Duodenal mucosa (tissue), 2 donors: ENCODE data around the gene USP26.
"Not testable (repeated sequence)": the region's sequence is repeated elsewhere in the genome, so short reads cannot be mapped to it uniquely, and the experiment has no call there.

ENCODE experiments used
- H3K27ac ChIP-seq: one replicate; pipeline ENCODE4 v1.7.0; 2013; ENCODE audit warnings: low read depth, low read length
- H3K27me3 ChIP-seq, 2 donors: one replicate each; pipeline ENCODE4 v1.7.0; 2013; ENCODE audit warnings: low read length in 2 of 2, control low read depth in 1 of 2; ENCODE audit not compliant: insufficient read depth in 2 of 2, control insufficient read depth in 1 of 2
- H3K36me3 ChIP-seq, 2 donors: one replicate each; pipeline ENCODE4 v1.7.0; 2013; ENCODE audit warnings: low read length in 2 of 2, control low read depth in 1 of 2; ENCODE audit not compliant: insufficient read depth in 2 of 2, control insufficient read depth in 1 of 2
- H3K4me1 ChIP-seq, 2 donors: one replicate each; pipeline ENCODE4 v1.7.0; 2013; ENCODE audit warnings: low read length in 2 of 2, control low read depth in 1 of 2; ENCODE audit not compliant: insufficient read depth in 2 of 2, control insufficient read depth in 1 of 2
- H3K4me3 ChIP-seq, 2 donors: one replicate each; pipeline ENCODE4 v1.7.0; 2013; ENCODE audit warnings: low read length in 2 of 2, low read depth in 1 of 2
- H3K9ac ChIP-seq, 2 donors: one replicate each; pipeline ENCODE4 v1.7.0; 2013; ENCODE audit warnings: low read length in 2 of 2, low read depth in 1 of 2
- H3K9me3 ChIP-seq, 2 donors: one replicate each; pipeline ENCODE4 v1.7.0; 2013; ENCODE audit warnings: low read length in 2 of 2, control low read depth in 1 of 2; ENCODE audit not compliant: control insufficient read depth in 1 of 2

The USP26 gene

DNA sequence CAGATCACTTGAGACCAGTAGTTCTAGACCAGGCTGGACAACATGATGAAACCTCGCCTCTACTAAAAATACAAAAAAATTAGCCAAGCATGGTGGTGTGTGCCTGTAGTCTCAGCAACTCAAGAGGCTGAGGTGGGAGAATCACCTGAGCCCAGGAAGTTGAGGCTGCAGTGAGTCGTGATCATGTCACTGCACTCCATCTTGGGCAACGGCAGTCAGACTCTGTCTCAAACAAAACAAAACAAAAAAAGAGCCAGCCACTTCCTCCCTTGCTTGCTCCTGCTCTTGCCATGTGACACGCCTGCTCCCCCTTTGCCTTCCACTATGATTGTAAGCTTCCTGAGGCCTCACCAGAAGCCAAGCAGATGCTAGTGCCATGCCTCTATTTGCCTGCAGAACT, 19.1 kb downstream of the USP26 start:
- not testable (repeated sequence) for H3K27me3 ChIP-seq, H3K9ac ChIP-seq, H3K9me3 ChIP-seq, H3K36me3 ChIP-seq, H3K4me1 ChIP-seq, H3K27ac ChIP-seq, H3K4me3 ChIP-seq

GRCh38 chrX:133072566-133072965, 24.3 kb downstream of the USP26 start:
- no peaks in the 10 kb centered on the region for H3K27me3 ChIP-seq
- H3K4me3 ChIP-seq, result no peak overlapping the region
- no peaks in the 10 kb centered on the region for H3K36me3 ChIP-seq
- H3K4me1 ChIP-seq, result no peaks in the 10 kb centered on the region
- H3K27ac ChIP-seq, result no peak overlapping the region
- H3K9ac ChIP-seq, result no peak overlapping the region
- H3K9me3 ChIP-seq, result no peaks in the 10 kb centered on the region

GRCh38 chrX:133068461-133068860, 28.4 kb downstream of the USP26 start:
- Histone ChIP-seq H3K9me3 (no peaks in the 10 kb centered on the region), H3K4me3 (no peak overlapping the region), H3K27ac (no peak overlapping the region), H3K4me1 (no peaks in the 10 kb centered on the region), H3K9ac (no peak overlapping the region), H3K36me3 (no peaks in the 10 kb centered on the region), H3K27me3 (no peaks in the 10 kb centered on the region)

DNA sequence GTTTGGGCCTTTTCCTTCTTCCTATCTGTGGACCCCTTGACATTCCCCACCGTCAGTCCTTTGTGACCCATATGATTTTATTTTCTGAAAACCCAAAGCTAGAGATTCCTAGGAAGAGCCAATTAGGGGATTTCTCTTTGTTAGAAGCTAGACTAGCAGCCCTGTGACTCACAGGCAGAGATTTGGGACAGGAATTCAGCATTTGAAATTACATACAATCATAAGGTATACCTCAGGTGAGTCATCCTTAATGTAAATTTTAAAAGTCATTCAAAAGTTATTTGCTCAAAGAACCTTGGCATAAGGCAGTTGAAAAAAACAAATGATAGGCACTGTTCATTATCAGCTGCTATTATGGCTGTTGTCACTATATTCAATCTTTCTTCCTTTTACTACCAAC, 40.6 kb downstream of the USP26 start:
- Histone ChIP-seq H3K4me3 (no peak overlapping the region), H3K9me3 (no peaks in the 10 kb centered on the region), H3K4me1 (no peaks in the 10 kb centered on the region), H3K9ac (no peak overlapping the region), H3K36me3 (no peaks in the 10 kb centered on the region), H3K27ac (no peak overlapping the region), H3K27me3 (no peaks in the 10 kb centered on the region)

GRCh38 chrX:133054761-133055405, 42.0 kb downstream of the USP26 start:
- H3K4me1 ChIP-seq, result no peaks in the 10 kb centered on the region
- no peaks in the 10 kb centered on the region for H3K36me3 ChIP-seq
- no peak overlapping the region for H3K27ac ChIP-seq
- H3K4me3 ChIP-seq, result no peak overlapping the region
- H3K9me3 ChIP-seq, result no peaks in the 10 kb centered on the region
- no peak overlapping the region for H3K9ac ChIP-seq
- no peaks in the 10 kb centered on the region for H3K27me3 ChIP-seq

- H3K9me3 ChIP-seq, result no peaks in the 10 kb centered on the region
- no peak overlapping the region for H3K9ac ChIP-seq
These were observed 42.9 kb downstream of the USP26 start for GRCh38 chrX:133053861-133054598.

DNA sequence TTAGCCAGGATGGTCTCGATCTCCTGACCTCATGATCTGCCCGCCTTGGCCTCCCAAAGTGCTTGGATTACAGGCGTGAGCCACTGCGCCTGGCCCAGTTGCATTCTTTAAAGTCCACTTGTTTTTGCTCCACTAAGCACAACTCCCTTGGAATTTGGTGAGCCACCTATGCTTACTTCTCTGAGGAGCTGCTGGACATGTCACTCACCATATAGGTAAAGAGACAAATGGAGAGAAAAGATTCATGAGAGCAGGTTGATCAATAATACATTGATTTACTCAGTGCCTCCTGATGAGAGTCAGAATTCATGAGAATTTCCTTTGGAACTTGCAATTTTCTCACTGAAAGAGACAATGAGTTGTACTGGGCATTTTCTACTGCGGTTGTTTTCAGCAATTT, 48.2 kb downstream of the USP26 start:
- H3K9ac ChIP-seq, result no peak overlapping the region
- H3K4me1 ChIP-seq, result no peaks in the 10 kb centered on the region

More at GRCh38 chrX:133053861-133054598, 42.9 kb downstream of the USP26 start:
- H3K27me3 ChIP-seq, result no peaks in the 10 kb centered on the region
- H3K36me3 ChIP-seq, result no peaks in the 10 kb centered on the region
- H3K27ac ChIP-seq, result no peak overlapping the region
- no peak overlapping the region for H3K4me3 ChIP-seq
- no peaks in the 10 kb centered on the region for H3K4me1 ChIP-seq

DNA sequence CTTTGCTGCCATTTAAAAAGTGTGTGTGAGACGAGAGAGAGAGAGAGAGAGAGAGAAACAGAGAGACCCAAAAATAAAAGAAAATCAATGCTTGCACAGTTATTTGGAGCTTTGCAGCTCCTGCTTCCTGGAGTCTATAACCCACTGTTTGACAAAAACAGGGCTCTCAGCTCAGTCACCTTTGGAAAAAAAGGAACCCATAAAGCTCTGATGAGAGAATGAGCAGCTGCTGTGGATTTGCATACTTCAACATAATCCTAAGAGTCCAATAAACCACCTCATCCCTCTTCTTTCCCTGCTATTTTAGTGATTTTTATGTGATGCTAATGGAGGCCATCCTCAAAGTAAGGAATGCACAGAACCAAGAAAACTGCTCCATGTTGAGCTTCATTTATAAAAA, 50.3 kb downstream of the USP26 start:
- Histone ChIP-seq H3K4me1 (no peaks in the 10 kb centered on the region), H3K27ac (no peak overlapping the region), H3K9ac (no peak overlapping the region), H3K27me3 (no peaks in the 10 kb centered on the region), H3K36me3 (no peaks in the 10 kb centered on the region), H3K4me3 (no peak overlapping the region), H3K9me3 (no peaks in the 10 kb centered on the region)

More for the DNA sequence above, 48.2 kb downstream of the USP26 start:
- Histone ChIP-seq H3K4me3 (no peak overlapping the region), H3K27ac (no peak overlapping the region), H3K27me3 (no peaks in the 10 kb centered on the region), H3K9me3 (no peaks in the 10 kb centered on the region), H3K36me3 (no peaks in the 10 kb centered on the region)

DNA sequence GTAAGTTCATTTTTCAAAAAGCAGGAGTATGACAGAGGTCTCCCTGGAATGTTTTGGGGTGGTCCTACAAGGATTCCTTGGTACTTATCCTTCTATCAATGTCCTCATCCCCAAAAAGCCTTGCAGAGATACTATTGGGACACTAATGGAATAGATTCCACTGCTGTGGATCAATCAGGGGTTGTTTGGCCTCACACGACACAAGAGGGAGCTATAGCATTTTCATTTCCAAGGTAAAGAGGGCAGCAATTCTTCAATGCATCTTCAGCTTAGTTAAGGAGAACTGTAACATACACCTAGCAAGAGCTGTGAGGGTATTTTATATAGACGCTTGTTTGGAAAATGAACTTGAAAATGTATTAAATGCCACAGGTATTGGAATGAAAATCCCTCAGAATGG, 50.9 kb downstream of the USP26 start:
- Histone ChIP-seq H3K9ac (no peak overlapping the region), H3K27me3 (no peaks in the 10 kb centered on the region), H3K4me3 (no peak overlapping the region), H3K27ac (no peak overlapping the region), H3K9me3 (no peaks in the 10 kb centered on the region), H3K4me1 (no peaks in the 10 kb centered on the region), H3K36me3 (no peaks in the 10 kb centered on the region)

DNA sequence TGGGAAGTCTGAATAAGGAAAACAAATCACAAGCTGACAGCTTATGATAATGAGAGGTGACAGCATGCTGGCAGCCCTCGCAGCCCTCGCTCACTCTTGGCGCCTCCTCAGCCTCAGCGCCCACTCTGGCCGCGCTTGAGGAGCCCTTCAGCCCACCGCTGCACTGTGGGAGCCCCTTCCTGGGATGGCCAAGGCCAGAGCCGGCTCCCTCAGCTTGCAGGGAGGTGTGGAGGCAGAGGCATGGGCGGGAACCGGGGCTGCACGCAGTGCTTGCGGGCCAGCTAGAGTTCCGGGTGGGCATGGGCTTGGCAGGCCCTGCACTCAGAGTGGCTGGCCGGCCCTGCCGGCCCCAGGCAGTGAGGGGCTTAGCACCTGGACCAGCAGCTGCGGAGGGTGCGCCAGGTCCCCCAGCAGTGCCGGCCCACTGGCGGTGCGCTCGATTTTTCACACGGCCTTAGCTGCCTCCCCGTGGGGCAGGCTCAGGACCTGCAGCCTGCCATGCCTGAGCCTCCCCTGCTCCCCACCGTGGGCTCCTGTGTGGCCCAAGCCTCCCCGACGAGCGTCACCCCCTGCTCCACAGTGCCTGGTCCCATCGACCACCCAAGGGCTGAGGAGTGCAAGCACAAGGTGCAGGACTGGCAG, 52.6 kb downstream of the USP26 start:
- H3K4me1 ChIP-seq, H3K4me3 ChIP-seq, H3K9me3 ChIP-seq, H3K36me3 ChIP-seq, H3K9ac ChIP-seq, H3K27ac ChIP-seq, H3K27me3 ChIP-seq: not testable (repeated sequence)
